ENCODE data around the gene STK36.
A peak's percentile ranks its signal among the peaks of the same experiment; 100 is the strongest.

Gene STK36

GRCh38 chr2:218648787-218649100, 23.1 kb upstream of the STK36 start:
- H3K27me3 ChIP-seq (ENCODE audit: insufficient read depth, poor library complexity, severe bottlenecking): no peaks in the 10 kb centered on the region
- peaks cover 93% of the 10 kb centered on the region for H3K36me3 ChIP-seq (ENCODE audit: low read depth)
- no peaks in the 10 kb centered on the region for H3K4me1 ChIP-seq (ENCODE audit: insufficient read depth, poor library complexity, severe bottlenecking)
- no peaks in the 10 kb centered on the region for H3K9me3 ChIP-seq (ENCODE audit: severe bottlenecking)
- H3K27ac ChIP-seq (ENCODE audit: poor library complexity, severe bottlenecking): no peak overlapping the region
- peak; percentile 48 for TF ChIP-seq CTCF (IDR thresholded peaks at IDR 0.05; ENCODE audit: poor library complexity, severe bottlenecking)
- DNase-seq (ENCODE audit: low spot score) (no peak), ATAC-seq (ENCODE audit: low read depth) (no peak)
- H3K4me3 ChIP-seq (ENCODE audit: severe bottlenecking): no peak overlapping the region

- no peak for TF ChIP-seq CTCF (IDR thresholded peaks at IDR 0.05; ENCODE audit: poor library complexity, severe bottlenecking)
Measured at GRCh38 chr2:218655751-218656150, 16.1 kb upstream of the STK36 start.

GRCh38 chr2:218658671-218659257, 13.1 kb upstream of the STK36 start:
- H3K4me1 ChIP-seq (ENCODE audit: insufficient read depth, poor library complexity, severe bottlenecking): no peaks in the 10 kb centered on the region
- peak overlapping the region; percentile 42 for H3K27ac ChIP-seq (ENCODE audit: poor library complexity, severe bottlenecking)
- DNase-seq (ENCODE audit: low spot score): no peak
- H3K4me3 ChIP-seq (ENCODE audit: severe bottlenecking): peak overlapping the region; percentile 83
- peaks cover 59% of the 10 kb centered on the region for H3K36me3 ChIP-seq (ENCODE audit: low read depth)
- peak; percentile 68 for TF ChIP-seq CTCF (IDR thresholded peaks at IDR 0.05; ENCODE audit: poor library complexity, severe bottlenecking)
- peak; percentile 52 for ATAC-seq (ENCODE audit: low read depth)
- no peaks in the 10 kb centered on the region for H3K27me3 ChIP-seq (ENCODE audit: insufficient read depth, poor library complexity, severe bottlenecking)
- no peaks in the 10 kb centered on the region for H3K9me3 ChIP-seq (ENCODE audit: severe bottlenecking)

More at GRCh38 chr2:218655751-218656150, 16.1 kb upstream of the STK36 start:
- ATAC-seq (ENCODE audit: low read depth) (no peak), DNase-seq (ENCODE audit: low spot score) (no peak)
- Histone ChIP-seq H3K9me3 (ENCODE audit: severe bottlenecking) (no peaks in the 10 kb centered on the region), H3K27ac (ENCODE audit: poor library complexity, severe bottlenecking) (no peak overlapping the region), H3K36me3 (ENCODE audit: low read depth) (peaks cover 71% of the 10 kb centered on the region), H3K27me3 (ENCODE audit: insufficient read depth, poor library complexity, severe bottlenecking) (no peaks in the 10 kb centered on the region), H3K4me3 (ENCODE audit: severe bottlenecking) (no peak overlapping the region), H3K4me1 (ENCODE audit: insufficient read depth, poor library complexity, severe bottlenecking) (no peaks in the 10 kb centered on the region)

GRCh38 chr2:218659258-218659987, 12.5 kb upstream of the STK36 start, which contains the start of the genes BCS1L and ZNF142:
BCS1L (plus strand) TSS chr2:218659683; CDS start chr2:218660988, 1,305 bp downstream.
ZNF142 (minus strand) TSS chr2:218659623; CDS start chr2:218656429, 3,194 bp downstream.
- Histone ChIP-seq H3K36me3 (ENCODE audit: low read depth) (peaks cover 54% of the 10 kb centered on the region), H3K9me3 (ENCODE audit: severe bottlenecking) (no peaks in the 10 kb centered on the region), H3K27me3 (ENCODE audit: insufficient read depth, poor library complexity, severe bottlenecking) (no peaks in the 10 kb centered on the region), H3K4me1 (ENCODE audit: insufficient read depth, poor library complexity, severe bottlenecking) (no peaks in the 10 kb centered on the region), H3K4me3 (ENCODE audit: severe bottlenecking) (peak within 1 kb of the TSS; percentile 83), H3K27ac (ENCODE audit: poor library complexity, severe bottlenecking) (peak within 1 kb of the TSS; percentile 42)
- no peak for TF ChIP-seq CTCF (IDR thresholded peaks at IDR 0.05; ENCODE audit: poor library complexity, severe bottlenecking)
- ATAC-seq (ENCODE audit: low read depth) (peak; percentile 95), DNase-seq (ENCODE audit: low spot score) (peak; percentile 94)

GRCh38 chr2:218659988-218660358, 11.9 kb upstream of the STK36 start:
- DNase-seq (ENCODE audit: low spot score) (no peak), ATAC-seq (ENCODE audit: low read depth) (no peak)
- no peaks in the 10 kb centered on the region for H3K4me1 ChIP-seq (ENCODE audit: insufficient read depth, poor library complexity, severe bottlenecking)
- TF ChIP-seq CTCF (IDR thresholded peaks at IDR 0.05; ENCODE audit: poor library complexity, severe bottlenecking): no peak
- peak overlapping the region; percentile 42 for H3K27ac ChIP-seq (ENCODE audit: poor library complexity, severe bottlenecking)
- H3K27me3 ChIP-seq (ENCODE audit: insufficient read depth, poor library complexity, severe bottlenecking): no peaks in the 10 kb centered on the region
- peaks cover 54% of the 10 kb centered on the region for H3K36me3 ChIP-seq (ENCODE audit: low read depth)
- H3K9me3 ChIP-seq (ENCODE audit: severe bottlenecking): no peaks in the 10 kb centered on the region
- H3K4me3 ChIP-seq (ENCODE audit: severe bottlenecking): peak overlapping the region; percentile 83

All from RWPE2 (cell line).